CD4-positive, CD25-positive, alpha-beta regulatory T cell (primary cell): ENCODE data around the gene DTX3L. TPM values are rescaled to one million over a fixed set of nuclear protein-coding genes. Genes with fewer than 3 reads are reported as not detected.
A peak's percentile ranks its signal among the peaks of the same experiment; 100 is the strongest.

Experiments
- ATAC-seq, 2 donors: fragments of 150-1000 bp; cut with Tn5 transposase; one replicate each; pipeline ENCODE4 v1.10.0; 2021; ENCODE audit warnings: low read depth in 2 of 2, moderate number of reproducible peaks in 2 of 2, moderate library complexity in 1 of 2
- DNase-seq, 3 donors: peaks; one replicate each; pipeline versions ENCODE4 v3.0.0 to v3.0.0-alpha.2; 2012 to 2022; ENCODE audit warnings: mixed read lengths in 1 of 3
- H3K27ac ChIP-seq: one replicate; pipeline ENCODE4 v1.7.0; 2013; ENCODE audit warnings: mild to moderate bottlenecking, low read length; ENCODE audit not compliant: insufficient read depth, poor library complexity, severe bottlenecking
- H3K27me3 ChIP-seq: one replicate; pipeline ENCODE4 v1.7.0; 2013; ENCODE audit warnings: low read length; ENCODE audit not compliant: control insufficient read depth, insufficient read depth
- H3K36me3 ChIP-seq: one replicate; pipeline ENCODE4 v1.7.0; 2013; ENCODE audit warnings: mild to moderate bottlenecking, low read length, moderate library complexity; ENCODE audit not compliant: control insufficient read depth, insufficient read depth
- H3K4me1 ChIP-seq: 2 replicates; pipeline ENCODE4 v1.7.0; 2013; ENCODE audit warnings: mild to moderate bottlenecking, low read length; ENCODE audit not compliant: insufficient read depth, control insufficient read depth, poor library complexity, severe bottlenecking
- H3K4me3 ChIP-seq: one replicate; pipeline ENCODE4 v1.7.0; 2013; ENCODE audit warnings: low read depth, mild to moderate bottlenecking, low read length, moderate library complexity
- H3K9me3 ChIP-seq, 2 experiments: 1 replicate in 1 of 2; 2 replicates in 1 of 2; pipeline ENCODE4 v1.7.0; 2013; ENCODE audit warnings: low read length in 2 of 2, mild to moderate bottlenecking in 1 of 2, moderate library complexity in 1 of 2; ENCODE audit not compliant: control insufficient read depth in 2 of 2
- H3K27ac Mint-ChIP-seq, 3 donors: one replicate each; pipeline ENCODE4 v1.8.0; 2020 to 2022; ENCODE audit warnings: mild to moderate bottlenecking in 3 of 3, mixed read lengths in 3 of 3, moderate library complexity in 2 of 3
- H3K27me3 Mint-ChIP-seq: one replicate; pipeline ENCODE4 v1.8.0; 2022; ENCODE audit warnings: mild to moderate bottlenecking, mixed read lengths
- H3K36me3 Mint-ChIP-seq: one replicate; pipeline ENCODE4 v1.8.0; 2020; ENCODE audit warnings: mixed read lengths
- H3K4me1 Mint-ChIP-seq, 4 donors: one replicate each; pipeline ENCODE4 v1.8.0; 2020 to 2022; ENCODE audit warnings: mixed read lengths in 4 of 4, mild to moderate bottlenecking in 1 of 4
- H3K4me3 Mint-ChIP-seq, 4 donors: one replicate each; pipeline ENCODE4 v1.8.0; 2020 to 2022; ENCODE audit warnings: mild to moderate bottlenecking in 4 of 4, mixed read lengths in 4 of 4, moderate library complexity in 3 of 4
- H3K9me3 Mint-ChIP-seq, 7 donors: one replicate each; pipeline ENCODE4 v1.8.0; 2020 to 2022; ENCODE audit warnings: mixed read lengths in 7 of 7, mild to moderate bottlenecking in 3 of 7, moderate library complexity in 2 of 7
- polyA plus RNA-seq, 4 donors: library from polyadenylated mRNA; unstranded; fragments of 300-500 nt; fragmentation: Illumina TruSeq; gene quantifications; one replicate each; pipeline ENCODE4 v1.2.3, GENCODE V29; 2021
- total RNA-seq: library from RNA; stranded (reverse); gene quantifications from one replicate; pipeline ENCODE4 v1.2.3, GENCODE V29; 2022

The DTX3L gene
- total RNA-seq = 48.0 TPM
- polyA plus RNA-seq = 10 to 100 TPM; 25.9 to 32.8 (median 29.2) TPM

GRCh38 chr3:122564155-122564912, at the start of gene DTX3L, which contains the start of gene PARP9:
DTX3L (plus strand) TSS chr3:122564338; CDS start chr3:122564427, 89 bp downstream.
PARP9 (minus strand) TSS chr3:122564300; CDS start chr3:122559620, 4,680 bp downstream.
- H3K27me3 ChIP-seq = no peaks in the 10 kb centered on the region
- peaks cover 51% of the 10 kb centered on the region for H3K4me1 ChIP-seq
- peak within 1 kb of the TSS; percentile 97 for H3K4me3 ChIP-seq
- peak within 1 kb of the TSS; percentile 91 to 99 (median 95) for H3K27ac Mint-ChIP-seq
- no peaks in the 10 kb centered on the region for H3K9me3 ChIP-seq
- ATAC-seq (peak; percentile 87 to 92), DNase-seq (peak; percentile 71 to 89 (median 77))
- H3K36me3 Mint-ChIP-seq = peaks cover 30% of the 10 kb centered on the region
- peaks cover 38 to 82% (median 70%) of the 10 kb centered on the region in 4 donors for H3K4me1 Mint-ChIP-seq
- H3K9me3 Mint-ChIP-seq = no peaks in the 10 kb centered on the region
- peaks cover 36% of the 10 kb centered on the region for H3K36me3 ChIP-seq
- H3K27ac ChIP-seq = peak within 1 kb of the TSS; percentile 81
- H3K27me3 Mint-ChIP-seq = no peaks in the 10 kb centered on the region
- peak within 1 kb of the TSS; percentile 89 to 99 (median 98) for H3K4me3 Mint-ChIP-seq

- H3K4me1 ChIP-seq = peaks cover 25% of the 10 kb centered on the region
- Mint-ChIP-seq H3K4me3 (peak overlapping the region; percentile 76 to 96 (median 91)), H3K9me3 (peaks cover 0 to under 1% (median 0%) of the 10 kb centered on the region in 7 donors), H3K27ac (peak overlapping the region; percentile 60 to 94 (median 74)), H3K27me3 (peaks cover 18% of the 10 kb centered on the region), H3K36me3 (peaks cover 5% of the 10 kb centered on the region), H3K4me1 (peaks cover 27 to 48% (median 33%) of the 10 kb centered on the region in 4 donors)
- H3K27ac ChIP-seq = peak overlapping the region; percentile 97
- no peaks in the 10 kb centered on the region for H3K27me3 ChIP-seq
- DNase-seq = no peak
- ATAC-seq = peak in 1 of 2 donors; percentile 1
- H3K36me3 ChIP-seq = no peaks in the 10 kb centered on the region
- H3K4me3 ChIP-seq = peak overlapping the region; percentile 84
- no peaks in the 10 kb centered on the region for H3K9me3 ChIP-seq
These were observed 49.1 kb upstream of the DTX3L start for GRCh38 chr3:122515020-122515468.

- Mint-ChIP-seq H3K9me3 (no peaks in the 10 kb centered on the region), H3K36me3 (peaks cover 4% of the 10 kb centered on the region), H3K27ac (no peak overlapping the region), H3K4me3 (peak overlapping the region; percentile 2 to 89 (median 21)), H3K27me3 (peaks cover 18% of the 10 kb centered on the region), H3K4me1 (peaks cover 22 to 40% (median 25%) of the 10 kb centered on the region in 4 donors)
- Histone ChIP-seq H3K36me3 (no peaks in the 10 kb centered on the region), H3K4me1 (peaks cover 25% of the 10 kb centered on the region), H3K9me3 (no peaks in the 10 kb centered on the region), H3K27me3 (no peaks in the 10 kb centered on the region), H3K4me3 (no peak overlapping the region), H3K27ac (no peak overlapping the region)
- DNase-seq (no peak), ATAC-seq (no peak)
These were observed 48.3 kb upstream of the DTX3L start for GRCh38 chr3:122515870-122516269.

- Histone ChIP-seq H3K4me3 (no peak overlapping the region), H3K4me1 (peaks cover 21% of the 10 kb centered on the region), H3K36me3 (no peaks in the 10 kb centered on the region), H3K27ac (no peak overlapping the region), H3K27me3 (no peaks in the 10 kb centered on the region), H3K9me3 (no peaks in the 10 kb centered on the region)
- no peak overlapping the region for H3K27ac Mint-ChIP-seq
- H3K4me1 Mint-ChIP-seq = peaks cover 12 to 29% (median 16%) of the 10 kb centered on the region in 4 donors
- ATAC-seq (no peak), DNase-seq (no peak)
- no peaks in the 10 kb centered on the region for H3K9me3 Mint-ChIP-seq
- peaks cover 18% of the 10 kb centered on the region for H3K27me3 Mint-ChIP-seq
- peaks cover 3% of the 10 kb centered on the region for H3K36me3 Mint-ChIP-seq
- H3K4me3 Mint-ChIP-seq = peak overlapping the region in 2 of 4 donors; percentile 16 to 89
These were observed 47.2 kb upstream of the DTX3L start for GRCh38 chr3:122516846-122517360.

GRCh38 chr3:122519693-122520092, 44.4 kb upstream of the DTX3L start:
- no peaks in the 10 kb centered on the region for H3K27me3 ChIP-seq
- Mint-ChIP-seq H3K4me3 (no peak overlapping the region), H3K27me3 (peaks cover 23% of the 10 kb centered on the region), H3K4me1 (peaks cover 0 to 8% (median 3%) of the 10 kb centered on the region in 4 donors), H3K36me3 (peaks cover 3% of the 10 kb centered on the region), H3K27ac (no peak overlapping the region), H3K9me3 (no peaks in the 10 kb centered on the region)
- no peak for ATAC-seq
- H3K4me3 ChIP-seq = no peak overlapping the region
- H3K4me1 ChIP-seq = peaks cover 4% of the 10 kb centered on the region
- DNase-seq = no peak
- no peak overlapping the region for H3K27ac ChIP-seq
- no peaks in the 10 kb centered on the region for H3K36me3 ChIP-seq
- H3K9me3 ChIP-seq = no peaks in the 10 kb centered on the region

GRCh38 chr3:122520861-122521260, 43.3 kb upstream of the DTX3L start:
- Mint-ChIP-seq H3K4me1 (peaks cover 0 to 2% (median under 1%) of the 10 kb centered on the region in 4 donors), H3K4me3 (no peak overlapping the region), H3K27ac (no peak overlapping the region), H3K36me3 (peaks cover 3% of the 10 kb centered on the region), H3K9me3 (no peaks in the 10 kb centered on the region), H3K27me3 (peaks cover 18% of the 10 kb centered on the region)
- H3K4me1 ChIP-seq = no peaks in the 10 kb centered on the region
- H3K9me3 ChIP-seq = no peaks in the 10 kb centered on the region
- H3K36me3 ChIP-seq = no peaks in the 10 kb centered on the region
- DNase-seq (no peak), ATAC-seq (no peak)
- no peak overlapping the region for H3K27ac ChIP-seq
- H3K4me3 ChIP-seq = no peak overlapping the region
- no peaks in the 10 kb centered on the region for H3K27me3 ChIP-seq

GRCh38 chr3:122523317-122523716, 40.8 kb upstream of the DTX3L start:
- H3K27ac ChIP-seq = no peak overlapping the region
- peaks cover 11% of the 10 kb centered on the region for H3K36me3 ChIP-seq
- H3K4me3 ChIP-seq = no peak overlapping the region
- no peaks in the 10 kb centered on the region for H3K27me3 ChIP-seq
- Mint-ChIP-seq H3K9me3 (no peaks in the 10 kb centered on the region), H3K4me1 (peaks cover 0 to 2% (median 0%) of the 10 kb centered on the region in 4 donors), H3K27ac (no peak overlapping the region), H3K36me3 (peaks cover 8% of the 10 kb centered on the region), H3K4me3 (no peak overlapping the region), H3K27me3 (peaks cover 10% of the 10 kb centered on the region)
- H3K4me1 ChIP-seq = no peaks in the 10 kb centered on the region
- no peak for ATAC-seq
- H3K9me3 ChIP-seq = no peaks in the 10 kb centered on the region
- no peak for DNase-seq
